GM12892 (cell line): ENCODE data around the gene C7orf57.
A peak's percentile ranks its signal among the peaks of the same experiment; 100 is the strongest.
"Not testable (repeated sequence)": the region's sequence is repeated elsewhere in the genome, so short reads cannot be mapped to it uniquely, and the experiment has no call there.

Source experiments
- DNase-seq: peaks from one replicate; pipeline ENCODE4 v3.0.0; 2011; ENCODE audit not compliant: insufficient read length
- FAIRE-seq: peaks from 2 replicates; lab custom pipeline; 2011; peaks lifted over from hg19 to GRCh38; lab: Jason Lieb, UNC
- POLR2A ChIP-seq: IDR thresholded peaks from 2 replicates; pipeline ENCODE4 v1.6.1; 2011; ENCODE audit warnings: low read depth, low read length, control low read depth
- POLR2AphosphoS5 ChIP-seq: IDR thresholded peaks from 2 replicates; pipeline ENCODE4 v1.6.1; 2011; ENCODE audit warnings: low read depth, low read length, control low read depth
- TAF1 ChIP-seq: IDR thresholded peaks from 2 replicates; pipeline ENCODE4 v1.6.1; 2011; ENCODE audit warnings: low read depth, mild to moderate bottlenecking, control low read depth, low read length, borderline replicate concordance

The C7orf57 gene

DNA sequence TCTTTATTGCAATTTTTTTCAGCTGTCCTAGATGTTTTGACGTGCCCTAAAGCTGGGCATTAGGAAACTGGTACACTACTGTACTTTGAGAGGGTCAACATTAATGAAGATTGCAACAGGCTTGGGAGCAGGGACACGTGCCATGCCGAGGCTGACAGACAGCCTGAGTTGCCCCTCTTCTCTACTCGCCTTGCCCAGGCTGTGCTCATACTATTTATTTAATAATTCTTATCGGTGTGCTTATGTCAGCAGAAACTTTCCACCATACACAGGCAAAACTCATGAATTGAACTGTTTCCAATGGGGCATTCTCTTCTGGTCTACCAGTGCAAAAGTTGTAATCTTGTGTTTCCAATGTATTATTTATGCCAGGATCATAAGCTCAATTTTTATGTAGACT is 24.4 kb downstream of the C7orf57 start:
- TF ChIP-seq TAF1 = no peak
- no peak for TF ChIP-seq POLR2A
- TF ChIP-seq POLR2AphosphoS5 = no peak
- FAIRE-seq = no peak
- DNase-seq = no peak

DNA sequence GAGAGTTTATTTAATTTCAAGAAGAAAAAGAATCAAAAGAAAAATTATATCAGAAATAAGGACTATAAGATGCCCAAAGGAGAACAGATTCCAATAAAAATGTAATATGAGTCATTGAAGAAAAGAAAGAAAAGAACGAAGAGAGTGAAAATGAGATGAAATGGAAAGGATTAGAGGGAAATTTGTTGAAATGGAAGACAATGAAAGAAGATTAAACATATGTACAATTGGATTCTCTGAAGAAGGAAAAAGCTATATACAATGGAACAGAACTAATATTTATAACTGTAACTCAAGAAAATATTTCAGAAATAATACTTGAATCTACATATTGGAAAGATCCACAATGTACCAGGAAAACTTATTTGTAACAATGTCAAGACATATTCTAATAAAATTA is 28.6 kb downstream of the C7orf57 start:
- TF ChIP-seq TAF1 = no peak
- no peak for TF ChIP-seq POLR2A
- no peak for TF ChIP-seq POLR2AphosphoS5

DNA sequence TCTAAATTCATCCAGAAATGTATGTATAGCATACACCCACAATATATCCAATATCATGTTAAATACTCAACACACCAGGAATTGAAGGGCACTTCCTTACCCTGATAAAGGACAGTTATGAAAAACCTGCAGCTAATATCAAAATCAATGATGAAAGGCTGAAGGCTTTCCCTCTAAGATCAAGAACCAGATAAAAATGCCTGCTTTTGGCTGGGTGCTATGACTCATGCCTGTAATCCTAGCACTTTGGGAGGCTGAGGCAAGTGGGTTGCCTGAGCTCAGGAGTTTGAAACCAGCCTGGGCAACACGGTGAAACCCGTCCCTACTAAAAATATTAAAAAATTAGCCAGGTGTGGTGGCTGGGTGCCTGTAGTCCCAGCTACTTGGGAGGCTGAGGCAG is 32.1 kb downstream of the C7orf57 start:
- DNase-seq = no peak
- TF ChIP-seq TAF1 (no peak), POLR2A (no peak), POLR2AphosphoS5 (no peak)
- no peak for FAIRE-seq

More for the DNA sequence above, 28.6 kb downstream of the C7orf57 start:
- FAIRE-seq = no peak
- no peak for DNase-seq

DNA sequence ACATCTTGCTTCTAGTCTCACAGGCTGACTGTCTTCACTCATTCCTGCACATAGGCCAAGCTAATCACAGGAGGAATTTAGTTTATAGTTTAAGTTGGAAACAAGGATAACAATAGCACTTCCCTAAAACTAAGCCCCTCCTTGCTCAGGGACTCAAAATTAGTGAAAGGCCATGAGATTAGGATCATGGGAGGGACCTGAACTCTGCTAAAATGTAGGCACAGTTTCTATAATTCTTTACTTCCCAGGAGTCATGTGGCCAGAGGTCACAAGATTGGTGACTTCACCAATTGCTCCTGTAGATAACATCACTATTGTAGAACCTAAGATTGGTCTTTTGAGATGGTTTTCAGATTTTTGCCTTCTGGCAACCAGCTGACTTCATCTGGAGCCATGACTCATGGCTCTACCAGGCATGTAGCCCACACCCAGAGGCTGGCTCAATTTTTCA is 38.9 kb downstream of the C7orf57 start:
- FAIRE-seq = no peak
- TF ChIP-seq TAF1 (no peak), POLR2AphosphoS5 (no peak), POLR2A (no peak)
- DNase-seq = no peak

DNA sequence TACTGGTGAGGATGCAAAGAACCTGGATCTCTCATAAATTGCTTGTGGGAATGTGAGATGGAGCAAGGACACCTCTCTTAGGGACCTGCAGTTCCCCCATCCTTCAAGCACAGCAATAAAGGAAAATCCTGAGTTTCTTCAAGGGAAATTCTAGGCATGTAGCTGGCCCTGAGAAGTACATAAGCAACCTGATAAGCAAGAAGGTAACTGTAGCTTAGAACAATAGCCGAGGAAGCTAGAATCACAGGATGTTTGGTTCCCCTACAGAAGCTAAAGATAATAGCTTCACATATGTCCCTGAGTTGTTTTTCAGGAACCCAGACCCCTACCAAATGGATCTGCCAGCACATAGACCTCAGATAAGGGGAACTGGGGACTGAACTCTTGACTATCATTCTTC is 42.1 kb downstream of the C7orf57 start:
- FAIRE-seq = no peak
- no peak for DNase-seq

DNA sequence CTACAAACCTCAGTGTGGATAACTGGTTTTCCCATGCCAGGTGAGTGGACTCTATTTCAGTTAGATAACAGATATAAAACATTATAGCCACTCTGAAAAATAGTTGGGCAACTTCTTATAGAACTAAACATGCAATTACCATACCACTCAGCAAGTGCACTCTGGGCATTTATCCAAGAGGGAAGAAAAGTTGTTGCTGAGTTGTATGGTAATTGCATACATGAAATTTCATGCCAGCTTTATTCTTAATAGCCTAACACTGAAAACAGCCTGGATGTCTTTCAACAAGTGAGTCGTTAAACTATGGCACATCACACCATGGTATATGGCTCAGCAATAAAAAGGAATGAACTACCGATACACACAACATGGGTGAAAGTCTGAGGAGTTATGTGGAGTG is 43.1 kb downstream of the C7orf57 start:
- DNase-seq = no peak
- no peak for FAIRE-seq
- TF ChIP-seq TAF1 (no peak), POLR2A (no peak), POLR2AphosphoS5 (no peak)

More for the DNA sequence above, 42.1 kb downstream of the C7orf57 start:
- TF ChIP-seq POLR2AphosphoS5 = no peak
- TF ChIP-seq POLR2A = no peak
- no peak for TF ChIP-seq TAF1

DNA sequence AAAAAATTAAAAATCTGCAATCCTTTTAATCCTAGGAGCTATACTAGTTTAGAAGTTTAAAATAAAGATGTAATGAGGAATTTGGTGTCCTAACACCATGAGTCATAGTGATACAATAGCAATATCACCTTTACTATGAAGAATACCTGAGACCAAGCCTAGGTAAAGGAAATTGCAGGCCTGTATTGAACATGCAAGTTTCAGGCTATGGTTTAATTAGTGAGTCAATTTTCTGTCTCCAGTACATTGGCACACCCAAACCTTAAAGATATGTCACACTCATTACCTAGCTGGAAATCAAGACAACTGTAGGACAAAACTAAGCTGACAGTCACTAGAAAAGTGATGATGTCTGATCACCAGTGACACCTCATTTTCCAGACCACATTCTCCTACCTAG is 47.0 kb downstream of the C7orf57 start:
- peak; percentile 67 for FAIRE-seq
- DNase-seq = not testable (repeated sequence)

DNA sequence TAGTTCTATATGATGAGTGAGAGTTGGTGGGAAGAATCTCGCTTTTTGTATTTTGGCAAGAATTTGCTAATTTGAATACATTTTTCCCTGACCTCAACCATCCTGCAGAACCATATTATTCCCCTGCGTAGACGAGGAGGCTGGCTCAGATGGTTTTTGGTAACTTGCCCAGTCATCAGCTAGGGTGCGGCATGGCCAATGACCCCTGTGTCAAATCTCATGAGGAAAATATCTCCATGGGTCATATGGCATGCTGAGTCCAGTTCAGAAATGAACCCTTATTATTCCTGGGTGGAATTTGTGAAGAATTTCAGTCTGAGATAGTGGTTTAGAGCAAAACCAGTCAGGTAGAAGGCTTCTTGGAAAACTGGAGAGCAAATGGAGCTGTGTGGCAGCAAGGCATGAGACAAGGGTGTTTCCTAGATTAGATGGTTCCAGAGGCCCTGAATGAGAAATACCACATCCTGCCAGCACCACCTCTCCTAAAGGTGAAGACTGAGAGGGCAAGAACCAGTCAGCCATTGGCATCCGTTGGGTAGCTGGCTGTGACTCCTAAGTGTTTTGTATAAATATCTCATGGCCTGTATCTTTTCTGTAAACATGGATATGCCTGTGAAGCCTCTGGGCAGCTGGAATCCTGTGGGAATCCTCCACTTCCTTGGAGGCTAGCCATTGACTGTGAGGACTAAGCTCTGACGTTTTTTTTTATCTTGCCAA is 47.9 kb downstream of the C7orf57 start:
- FAIRE-seq (no peak), DNase-seq (no peak)
- TF ChIP-seq POLR2AphosphoS5 = no peak
- TF ChIP-seq TAF1 = no peak
- no peak for TF ChIP-seq POLR2A

DNA sequence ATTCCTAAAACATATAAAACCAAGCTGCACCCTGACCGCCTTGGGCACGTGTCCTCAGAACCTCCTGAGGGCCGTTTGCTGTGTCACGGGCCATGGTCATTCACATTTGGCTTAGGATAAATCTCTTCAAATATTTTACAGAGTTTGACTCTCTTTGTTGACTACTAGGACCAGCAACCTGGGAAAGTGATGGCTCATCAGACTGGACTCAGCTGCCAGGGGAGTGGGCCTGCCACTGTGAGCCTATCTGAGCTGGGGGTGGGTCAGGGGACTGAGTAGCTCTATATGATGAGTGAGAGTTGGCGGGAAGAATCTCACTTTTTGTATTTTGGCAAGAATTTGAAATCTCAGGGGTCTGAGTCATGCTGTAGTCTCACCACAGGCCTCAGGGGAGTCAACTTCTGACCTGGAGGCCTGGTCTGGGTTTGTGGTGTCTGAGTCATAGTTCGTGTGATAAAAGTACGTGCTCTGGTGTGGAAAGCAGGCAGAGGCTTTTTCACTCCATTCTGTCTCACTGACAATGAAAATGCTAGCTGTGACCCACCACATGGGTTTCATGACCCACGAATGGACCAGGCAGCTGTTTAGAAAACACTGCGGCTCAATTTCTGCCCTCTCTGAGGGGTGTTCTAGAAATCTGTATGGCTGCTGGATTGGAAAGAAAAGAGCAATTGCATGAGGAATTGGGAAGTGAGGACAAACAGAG is 49.5 kb downstream of the C7orf57 start:
- peak; percentile 53 for DNase-seq
- peak; percentile 96 for FAIRE-seq
- TF ChIP-seq POLR2A (peak; percentile 36; the same call in 1 of the 2 replicates), TAF1 (no peak), POLR2AphosphoS5 (peak; percentile 56; the same call in 1 of the 2 replicates)

DNA sequence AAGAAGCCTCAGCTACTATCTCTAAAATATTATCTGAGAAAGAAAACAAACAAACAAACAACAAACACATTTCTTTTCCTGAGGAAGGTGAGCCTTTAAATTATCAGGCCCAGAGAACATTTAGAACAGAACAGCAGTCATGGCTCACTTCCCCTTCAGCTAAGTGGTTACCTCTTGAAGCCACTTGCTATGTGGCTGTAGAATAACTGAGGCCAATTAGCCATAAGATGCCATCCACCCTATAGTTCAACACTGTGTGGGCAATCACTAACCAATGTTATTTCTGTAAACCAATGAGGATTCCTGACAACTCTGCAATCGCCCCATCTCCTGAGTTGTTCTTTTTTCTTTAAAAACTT is 50.1 kb downstream of the C7orf57 start:
- no peak for FAIRE-seq
- TF ChIP-seq TAF1 (no peak), POLR2A (no peak), POLR2AphosphoS5 (no peak)

DNA sequence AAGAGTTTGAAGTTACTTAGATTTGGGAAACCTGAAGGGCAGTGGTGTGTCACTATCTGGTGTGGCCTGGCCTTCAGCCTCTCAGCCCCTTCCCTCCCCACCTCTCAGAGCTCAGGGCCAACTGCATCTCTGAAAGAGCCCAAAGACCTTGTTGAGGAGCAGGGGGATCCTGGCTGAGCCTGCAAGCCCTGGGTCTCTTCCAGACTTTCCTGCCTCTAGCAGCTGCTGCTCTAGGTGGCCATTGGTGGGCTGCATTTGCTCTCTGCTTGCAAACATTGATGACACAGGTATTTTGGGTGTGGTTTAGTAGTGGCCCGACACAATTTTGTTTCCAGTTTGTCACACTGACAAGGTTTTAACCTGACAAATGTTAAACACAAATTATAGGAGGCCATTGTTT is 50.6 kb downstream of the C7orf57 start:
- FAIRE-seq (no peak), DNase-seq (no peak)
- TF ChIP-seq POLR2A (no peak), TAF1 (no peak), POLR2AphosphoS5 (no peak)

More for the DNA sequence above, 50.1 kb downstream of the C7orf57 start:
- no peak for DNase-seq

DNA sequence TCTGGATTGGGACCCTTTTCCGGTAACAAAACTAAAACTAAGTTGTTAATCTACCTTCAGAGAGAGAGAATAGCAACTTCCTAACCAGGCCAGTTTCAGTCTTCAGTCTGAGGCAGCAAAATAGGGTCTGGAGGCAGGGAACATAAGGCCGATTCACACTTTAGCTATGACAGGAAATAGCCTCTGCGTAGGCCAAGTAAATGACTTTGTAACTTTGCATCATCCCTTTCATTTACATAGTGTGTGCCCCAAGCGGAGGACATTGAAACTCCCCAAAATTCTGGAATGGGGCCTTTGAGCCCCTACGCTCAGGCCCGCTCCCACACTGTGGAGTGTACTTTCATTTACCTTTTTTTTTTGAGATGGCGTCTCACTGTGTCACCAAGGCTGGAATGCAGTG is 52.0 kb downstream of the C7orf57 start:
- no peak for DNase-seq
- FAIRE-seq = peak; percentile 54
- TF ChIP-seq POLR2AphosphoS5 = 0 out of 2 replicates have a peak, but pooled peaks have one; percentile 42
- TF ChIP-seq TAF1 = 0 out of 2 replicates have a peak, but pooled peaks have one; percentile 28
- 0 out of 2 replicates have a peak, but pooled peaks have one; percentile 48 for TF ChIP-seq POLR2A
